A549 (cell line): ENCODE measurements around the gene MTSS2. TPM values are rescaled to one million over a fixed set of nuclear protein-coding genes. Genes with fewer than 3 reads are reported as not detected.

ENCODE experiments used
- ATAC-seq, 2 experiments: fragments of 200-7000 bp in 1 of 2; fragments of >200 bp in 1 of 2; cut with Nextera tagmentation in 1 of 2; cut with Tn5 transposase in 1 of 2; 3 replicates each; pipeline versions ENCODE4 v1.8.0 to v1.9.1; 2018 to 2020; ENCODE audit warnings: mild to moderate bottlenecking in 1 of 2, moderate library complexity in 1 of 2
- CTCF ChIA-PET: fragments of 300-600 bp; sonication (Branson Sonifier 250); formaldehyde crosslinking; extraction: SDS; loops from one replicate; lab custom pipeline; 2021; ENCODE audit warnings: antibody characterized with exemption, inconsistent platforms; lab: Yijun Ruan, JAX
- POLR2A ChIA-PET: fragments of 350-600 bp; formaldehyde crosslinking; extraction: SDS; loops from one replicate; lab custom pipeline; 2021; ENCODE audit warnings: antibody characterized with exemption, inconsistent platforms; lab: Yijun Ruan, JAX
- DNase-seq, 2 experiments: peaks; one replicate each; pipeline versions ENCODE4 v3.0.0 to v3.0.0-alpha.2; 2011 to 2016; ENCODE audit warnings: low read depth in 1 of 2, low spot score in 1 of 2
- FAIRE-seq: peaks from 2 replicates; lab custom pipeline; 2011; peaks lifted over from hg19 to GRCh38; lab: Jason Lieb, UNC
- H3K27ac ChIP-seq, 2 experiments: fragments of >200 bp; sonication (Bioruptor Twin); formaldehyde crosslinking; 3 replicates each; pipeline ENCODE4 v1.5.1; 2016 to 2017
- H3K4me1 ChIP-seq: fragments of >200 bp; sonication (Bioruptor Twin); formaldehyde crosslinking; 3 replicates; pipeline ENCODE4 v1.6.1; 2016
- H3K4me2 ChIP-seq: fragments of >200 bp; sonication (Bioruptor Twin); formaldehyde crosslinking; 3 replicates; pipeline ENCODE4 v1.6.1; 2016
- H3K4me3 ChIP-seq: fragments of >200 bp; sonication (Bioruptor Twin); formaldehyde crosslinking; 3 replicates; pipeline ENCODE4 v1.5.1; 2016
- H3K9me3 ChIP-seq: fragments of >200 bp; sonication (Bioruptor Twin); formaldehyde crosslinking; 3 replicates; pipeline ENCODE4 v1.6.1; 2016
- BHLHE40 ChIP-seq: IDR thresholded peaks from 2 replicates; pipeline ENCODE4 v1.6.1; 2012; ENCODE audit warnings: low read depth, low read length, inconsistent platforms
- CBX2 ChIP-seq: fragments of 200-600 bp; sonication (generic); IDR thresholded peaks from 2 replicates; pipeline ENCODE4 v1.6.1; 2016; ENCODE audit warnings: low read depth, mild to moderate bottlenecking, borderline replicate concordance
- CHD2 ChIP-seq: fragments of 150-350 bp; IDR thresholded peaks from 2 replicates; pipeline ENCODE4 v1.6.1; 2014; ENCODE audit warnings: low read length; ENCODE audit not compliant: partially characterized antibody
- EHMT2 ChIP-seq: fragments of 200-600 bp; sonication (generic); IDR thresholded peaks from 2 replicates; pipeline ENCODE4 v1.6.1; 2016; ENCODE audit warnings: antibody characterized with exemption, low read depth, mild to moderate bottlenecking, moderate library complexity
- ESRRA ChIP-seq: fragments of 150-350 bp; IDR thresholded peaks from 2 replicates; pipeline ENCODE4 v1.6.1; 2014; ENCODE audit warnings: mild to moderate bottlenecking, low read length, borderline replicate concordance
- FOSL2 ChIP-seq, 2 experiments: fragments of 450-650 bp in 1 of 2; fragments of >200 bp in 1 of 2; sonication (Bioruptor Twin) in 1 of 2; formaldehyde crosslinking; IDR thresholded peaks; 2 replicates each; pipeline versions ENCODE4 v1.5.0 to v1.6.1; 2016 to 2020; ENCODE audit warnings: mild to moderate bottlenecking in 1 of 2, moderate library complexity in 1 of 2
- FOXS1 ChIP-seq: fragments of 250-450 bp; sonication (Bioruptor Pico); IDR thresholded peaks from 2 replicates; pipeline ENCODE4 v1.5.0; 2020; ENCODE audit warnings: mild to moderate bottlenecking, moderate library complexity
- HEYL ChIP-seq: fragments of 250-450 bp; sonication (Bioruptor Pico); IDR thresholded peaks from 2 replicates; pipeline ENCODE4 v1.8.0; 2021; ENCODE audit warnings: mild to moderate bottlenecking, moderate library complexity
- HOXB5 ChIP-seq: fragments of 250-450 bp; sonication (Bioruptor Pico); IDR thresholded peaks from 2 replicates; pipeline ENCODE4 v1.5.0; 2020; ENCODE audit warnings: mild to moderate bottlenecking, moderate library complexity
- MAFK ChIP-seq: fragments of 450-650 bp; IDR thresholded peaks from 2 replicates; pipeline ENCODE4 v1.6.1; 2014; ENCODE audit not compliant: partially characterized antibody
- NPAS2 ChIP-seq: fragments of 250-450 bp; sonication (Bioruptor Pico); IDR thresholded peaks from 2 replicates; pipeline ENCODE4 v1.8.0; 2022; ENCODE audit warnings: mild to moderate bottlenecking, moderate library complexity, borderline replicate concordance
- RARB ChIP-seq: fragments of 250-450 bp; sonication (Bioruptor Pico); IDR thresholded peaks from 2 replicates; pipeline ENCODE4 v1.8.0; 2021; ENCODE audit warnings: mild to moderate bottlenecking, moderate library complexity
- RCOR1 ChIP-seq: fragments of 150-350 bp; IDR thresholded peaks from 2 replicates; pipeline ENCODE4 v1.6.1; 2014; ENCODE audit warnings: antibody characterized with exemption, low read length, low read depth
- REST ChIP-seq: fragments of 200-600 bp; sonication (generic); IDR thresholded peaks from 2 replicates; pipeline ENCODE4 v1.6.1; 2016; ENCODE audit warnings: antibody characterized with exemption, mild to moderate bottlenecking, moderate library complexity
- RFX5 ChIP-seq: fragments of 450-650 bp; IDR thresholded peaks from 2 replicates; pipeline ENCODE4 v1.7.1; 2014; ENCODE audit warnings: antibody characterized with exemption, mild to moderate bottlenecking, moderate library complexity
- SREBF2 ChIP-seq: fragments of 450-650 bp; IDR thresholded peaks from 2 replicates; pipeline ENCODE4 v1.6.1; 2014; ENCODE audit warnings: mild to moderate bottlenecking, moderate library complexity
- TFCP2L1 ChIP-seq: fragments of 250-450 bp; sonication (Bioruptor Pico); IDR thresholded peaks from 2 replicates; pipeline ENCODE4 v1.5.0; 2021; ENCODE audit warnings: mild to moderate bottlenecking
- WGBS: methylation state at CpG from one replicate; pipeline ENCODE4 v1.1.6; 2017; ENCODE audit errors: missing lambda C conversion rate; 5-methylcytosine and 5-hydroxymethylcytosine counted together
- polyA plus RNA-seq, 4 experiments: library from polyadenylated mRNA; depleted of rRNA in 3 of 4; stranded (reverse); fragments of >200 nt; fragmentation: RNase III in 1 of 4; extraction: RNeasy Plus Mini Kit Qiagen cat#74134 plus additional on column Dnase treatment in 1 of 4; gene quantifications; 2 replicates in 3 of 4; 3 replicates in 1 of 4; pipeline ENCODE4 v1.2.3, GENCODE V29; 2011 to 2017
- TF ChIP-seq, protein P1 (sequence below): IDR thresholded peaks from 2 replicates; pipeline ENCODE4 v1.6.1; 2012
- TF ChIP-seq, protein P2 (sequence below): fragments of >200 bp; sonication (Bioruptor Twin); formaldehyde crosslinking; IDR thresholded peaks from 2 replicates; pipeline ENCODE4 v1.6.1; 2016

The MTSS2 gene
- polyA plus RNA-seq, 2 of the 4 experiments (the other 2 are of a cell fraction) = 13.1 to 27.1 TPM

DNA sequence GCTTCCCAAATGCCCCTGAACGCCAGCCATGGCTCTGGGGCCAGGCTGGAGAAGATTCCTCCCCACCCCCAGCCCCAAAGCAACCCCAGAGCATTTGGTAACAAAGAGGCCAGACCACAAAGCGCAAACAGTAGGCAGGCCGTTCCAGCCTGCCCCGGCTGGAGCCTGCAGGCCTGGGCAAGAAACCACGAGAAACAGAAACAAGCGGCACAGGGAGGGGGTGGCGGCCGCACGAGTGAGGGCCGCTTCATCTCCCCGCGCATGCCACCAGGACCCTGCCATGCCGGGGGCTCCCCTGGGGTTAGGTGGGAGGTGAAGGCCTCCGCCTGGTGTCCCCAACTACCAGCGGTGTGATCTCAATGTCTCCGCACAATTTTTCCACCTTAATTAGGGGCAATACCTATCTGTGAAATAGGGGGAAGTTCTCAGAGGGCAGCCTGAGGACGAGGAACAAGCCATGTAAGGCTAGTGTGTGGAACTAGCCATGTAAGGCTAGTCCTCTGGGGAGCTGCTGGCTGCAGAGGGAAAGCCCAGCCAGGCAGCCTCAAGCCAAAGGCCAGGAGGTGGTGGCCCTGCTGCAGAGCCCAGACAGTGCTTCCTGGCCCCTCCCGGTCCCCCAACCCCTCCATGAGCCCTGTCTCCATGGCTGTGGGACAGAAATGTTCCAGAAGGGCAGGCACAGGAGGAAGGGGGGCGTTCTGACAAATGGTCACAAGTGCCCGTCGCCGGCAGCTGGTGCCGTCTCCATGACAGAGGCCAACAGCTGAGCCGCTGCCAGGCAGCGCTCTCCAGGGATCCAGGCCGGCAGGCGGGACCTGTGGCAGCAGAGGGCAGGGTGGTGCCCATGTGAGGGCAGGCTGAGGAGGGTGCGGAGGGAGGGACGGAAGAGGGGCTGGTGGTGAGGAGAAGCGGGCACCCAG, 14.5 kb upstream of the MTSS2 start:
- FAIRE-seq (no peak), ATAC-seq (no peak), DNase-seq (no peak)
- TF ChIP-seq ESRRA = no peak
- TF ChIP-seq, protein P1, sequence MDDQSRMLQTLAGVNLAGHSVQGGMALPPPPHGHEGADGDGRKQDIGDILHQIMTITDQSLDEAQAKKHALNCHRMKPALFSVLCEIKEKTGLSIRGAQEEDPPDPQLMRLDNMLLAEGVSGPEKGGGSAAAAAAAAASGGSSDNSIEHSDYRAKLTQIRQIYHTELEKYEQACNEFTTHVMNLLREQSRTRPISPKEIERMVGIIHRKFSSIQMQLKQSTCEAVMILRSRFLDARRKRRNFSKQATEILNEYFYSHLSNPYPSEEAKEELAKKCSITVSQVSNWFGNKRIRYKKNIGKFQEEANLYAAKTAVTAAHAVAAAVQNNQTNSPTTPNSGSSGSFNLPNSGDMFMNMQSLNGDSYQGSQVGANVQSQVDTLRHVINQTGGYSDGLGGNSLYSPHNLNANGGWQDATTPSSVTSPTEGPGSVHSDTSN = no peak
- no peak for TF ChIP-seq SREBF2
- no peak for TF ChIP-seq FOSL2 (IDR thresholded peaks at IDR 0.05)
- no peak for TF ChIP-seq FOSL2 (CRISPR knock-in tag; IDR thresholded peaks at IDR 0.05)
- TF ChIP-seq HOXB5 (CRISPR knock-in tag) = no peak
- H3K4me1 ChIP-seq = peaks cover 69% of the 10 kb centered on the region
- no peak overlapping the region for H3K4me3 ChIP-seq
- peak overlapping the region; percentile 44 to 92; a peak in 4 of 6 replicates for H3K27ac ChIP-seq
- ChIA-PET POLR2A (no interaction called here), CTCF (interaction anchor here (1.1 to 1.7 kb wide), 4 partner anchors 15 to 71 kb away, joined by 3 to 5 read pairs (median 3); no protein-coding TSS in a partner anchor)
- no peaks in the 10 kb centered on the region for H3K9me3 ChIP-seq
- no peak overlapping the region; the same call in 2 of the 3 replicates for H3K4me2 ChIP-seq
- 93% methylated on average over 25 of the region's 30 CpGs for WGBS

DNA sequence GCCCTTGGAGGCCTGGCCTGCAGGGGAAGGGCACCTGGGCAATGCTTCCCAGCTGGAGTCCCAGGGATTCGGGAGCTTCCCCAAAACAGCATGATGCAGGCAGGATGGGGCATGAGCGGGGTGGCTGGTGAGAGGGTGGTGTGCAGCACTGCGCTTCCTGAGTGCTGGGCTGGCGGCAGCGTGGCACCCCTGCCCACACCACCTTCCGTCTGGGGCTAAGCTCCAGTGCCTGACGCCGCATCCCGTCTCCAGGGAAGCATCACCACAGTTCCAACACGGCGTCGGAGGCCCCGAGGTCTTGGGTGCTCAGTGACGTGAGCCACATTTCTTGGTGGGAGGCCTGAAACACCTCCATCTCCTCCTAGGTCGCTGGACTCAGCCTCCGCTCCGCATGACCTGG, 13.8 kb upstream of the MTSS2 start:
- no peak for FAIRE-seq
- no peaks in the 10 kb centered on the region for H3K9me3 ChIP-seq
- no peak for DNase-seq
- POLR2A ChIA-PET = no interaction called here
- TF ChIP-seq RARB (no peak), MAFK (no peak), TFCP2L1 (CRISPR knock-in tag) (no peak), REST (no peak), RCOR1 (no peak), RFX5 (no peak), CBX2 (no peak), CHD2 (no peak), EHMT2 (no peak), HEYL (CRISPR knock-in tag) (no peak), FOXS1 (CRISPR knock-in tag) (no peak), NPAS2 (CRISPR knock-in tag) (no peak), BHLHE40 (no peak)
- TF ChIP-seq, protein P2, sequence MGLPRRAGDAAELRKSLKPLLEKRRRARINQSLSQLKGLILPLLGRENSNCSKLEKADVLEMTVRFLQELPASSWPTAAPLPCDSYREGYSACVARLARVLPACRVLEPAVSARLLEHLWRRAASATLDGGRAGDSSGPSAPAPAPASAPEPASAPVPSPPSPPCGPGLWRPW = no peak
- TF ChIP-seq, protein P1 = no peak
- TF ChIP-seq, all 56 proteins: peak for 0
- Histone ChIP-seq H3K4me1 (peaks cover 69% of the 10 kb centered on the region), H3K27ac (peak overlapping the region in 1 of 2 experiments; percentile 92; a peak in 1 of 6 replicates), H3K4me2 (no peak overlapping the region), H3K4me3 (no peak overlapping the region)
- ATAC-seq = no peak
- 86% methylated on average over 14 of the region's 17 CpGs for WGBS
- CTCF ChIA-PET = interaction anchor here (1.4 to 1.7 kb wide), 2 partner anchors 39 to 72 kb away, joined by 3 to 5 read pairs; no protein-coding TSS in a partner anchor
